Endothelial cell of hepatic sinusoid (primary cell): ENCODE data around the gene ADORA2A.

Experiments used
- in situ Hi-C: cut with HindIII; loops from 2 replicates; pipeline ENCODE4 v1.10.0; 2017; ENCODE audit warnings: low sequenced_read_pairs

Gene ADORA2A

DNA sequence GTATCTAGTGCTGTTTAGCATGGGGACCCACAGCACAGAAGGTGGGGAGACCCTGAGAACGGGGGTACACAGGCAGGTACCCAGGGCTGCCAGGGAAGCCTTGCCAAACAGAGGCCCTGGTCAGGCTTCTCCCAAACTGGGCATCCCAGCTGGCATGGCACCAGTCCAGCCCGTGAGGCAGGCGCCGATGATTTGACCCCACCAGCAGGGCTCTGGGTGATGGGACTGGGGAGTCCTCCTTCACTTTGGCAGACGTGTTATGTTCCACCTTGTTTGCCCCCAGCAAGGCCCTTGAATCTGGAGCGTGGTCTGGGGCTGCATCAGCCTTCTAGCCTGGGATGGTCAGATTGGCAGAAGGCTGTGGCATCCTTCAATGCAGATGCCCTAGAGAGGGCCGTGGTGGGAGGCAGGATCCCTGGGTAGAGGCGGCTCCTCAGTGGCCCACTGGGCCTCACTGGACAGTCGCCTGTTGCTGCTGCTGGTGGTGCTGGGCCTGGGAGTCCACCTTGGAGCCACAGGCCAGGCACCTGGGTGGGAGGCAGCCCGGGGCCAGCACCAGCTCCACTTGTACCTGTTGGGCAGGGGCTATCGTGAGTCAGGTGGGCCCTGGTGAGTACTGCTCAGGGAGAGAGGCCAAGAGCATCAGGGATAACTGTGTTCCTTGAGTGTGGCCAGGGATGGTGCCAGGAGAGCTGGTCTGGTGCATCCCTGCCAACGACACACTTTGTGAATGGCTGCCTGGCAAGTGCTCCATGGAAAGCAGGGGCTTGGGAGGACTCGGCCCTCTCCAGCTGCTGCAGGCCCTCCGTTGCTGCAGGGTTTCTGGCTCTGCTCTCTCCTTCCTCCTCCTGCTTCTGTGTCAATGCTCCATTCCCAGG lies 3.3 kb downstream of the ADORA2A start:
- in situ Hi-C loops = no loop called here

DNA sequence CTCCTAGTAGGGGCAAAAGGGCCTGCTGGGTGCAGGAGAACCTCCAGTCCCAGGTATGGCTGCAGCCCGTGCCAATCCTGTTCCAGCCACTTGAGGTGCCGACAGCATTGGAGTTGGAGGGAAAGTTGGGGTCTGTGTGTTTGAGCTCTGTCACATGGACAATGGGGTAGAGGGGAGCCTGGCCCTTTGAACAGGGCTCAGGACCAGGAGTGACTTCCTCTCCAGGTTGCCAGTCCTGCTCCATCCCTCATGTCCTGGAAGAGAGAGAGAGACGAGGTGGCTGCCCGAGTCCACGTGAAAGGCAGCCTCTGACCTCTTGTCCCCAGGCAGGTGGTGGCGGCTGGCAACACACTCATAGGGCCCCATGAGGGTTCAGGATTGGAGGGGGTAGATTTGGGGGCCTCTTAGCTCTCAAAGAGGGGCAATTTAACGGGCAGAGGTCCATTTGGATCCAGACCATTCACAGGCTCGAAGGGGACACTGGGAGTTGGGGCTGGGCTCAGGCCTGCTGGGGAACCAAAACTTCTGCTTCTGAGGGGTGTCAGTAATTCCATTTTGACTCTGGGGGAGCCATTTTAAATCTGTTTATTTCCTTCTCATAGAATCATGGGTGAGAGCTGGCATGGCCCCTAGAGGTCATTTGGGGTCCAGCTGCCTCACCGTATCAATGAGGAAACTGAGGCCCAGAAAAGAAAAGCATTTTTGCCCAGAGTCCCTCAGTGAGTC lies 4.1 kb downstream of the ADORA2A start:
- in situ Hi-C loops = no loop called here

DNA sequence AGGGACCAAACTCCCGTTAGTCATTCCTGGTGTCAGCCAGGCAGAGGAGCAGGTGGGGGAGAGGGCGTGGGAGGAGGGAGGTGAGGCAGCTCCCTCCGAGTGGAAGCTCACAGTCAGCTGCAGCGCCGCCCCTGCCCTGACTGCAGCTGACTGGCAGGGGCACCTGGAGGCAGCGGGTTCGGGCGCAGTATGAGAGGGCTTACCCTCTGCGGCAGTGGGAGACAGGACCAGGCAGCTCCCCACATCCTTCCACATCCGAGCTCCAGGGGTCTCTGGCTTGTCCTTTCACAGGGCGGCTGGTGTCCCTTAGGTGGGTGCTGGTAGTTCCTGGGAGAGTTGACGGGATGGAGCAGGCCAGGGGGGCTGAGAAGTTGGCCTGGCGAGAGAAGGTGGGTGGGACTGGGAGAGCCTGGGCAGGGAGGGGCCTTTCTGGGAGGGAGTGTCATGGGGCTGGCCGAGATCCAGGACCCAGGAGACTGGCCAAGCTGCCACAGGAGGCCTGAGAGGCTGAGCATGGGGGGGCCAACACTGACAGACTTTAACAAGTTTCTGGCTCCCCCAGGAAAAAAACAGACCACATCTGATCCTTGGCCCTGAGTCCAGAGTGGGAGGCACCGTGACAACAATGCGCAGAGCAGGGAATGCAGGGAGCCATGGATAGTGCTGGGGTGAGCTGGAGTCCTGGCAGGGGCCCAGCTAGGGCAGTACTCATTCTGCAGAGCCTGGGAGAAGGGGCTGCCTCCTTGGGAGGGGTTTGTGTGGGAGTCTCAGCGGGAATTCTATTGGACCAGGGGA lies 4.9 kb downstream of the ADORA2A start:
- in situ Hi-C loops = no loop called here

DNA sequence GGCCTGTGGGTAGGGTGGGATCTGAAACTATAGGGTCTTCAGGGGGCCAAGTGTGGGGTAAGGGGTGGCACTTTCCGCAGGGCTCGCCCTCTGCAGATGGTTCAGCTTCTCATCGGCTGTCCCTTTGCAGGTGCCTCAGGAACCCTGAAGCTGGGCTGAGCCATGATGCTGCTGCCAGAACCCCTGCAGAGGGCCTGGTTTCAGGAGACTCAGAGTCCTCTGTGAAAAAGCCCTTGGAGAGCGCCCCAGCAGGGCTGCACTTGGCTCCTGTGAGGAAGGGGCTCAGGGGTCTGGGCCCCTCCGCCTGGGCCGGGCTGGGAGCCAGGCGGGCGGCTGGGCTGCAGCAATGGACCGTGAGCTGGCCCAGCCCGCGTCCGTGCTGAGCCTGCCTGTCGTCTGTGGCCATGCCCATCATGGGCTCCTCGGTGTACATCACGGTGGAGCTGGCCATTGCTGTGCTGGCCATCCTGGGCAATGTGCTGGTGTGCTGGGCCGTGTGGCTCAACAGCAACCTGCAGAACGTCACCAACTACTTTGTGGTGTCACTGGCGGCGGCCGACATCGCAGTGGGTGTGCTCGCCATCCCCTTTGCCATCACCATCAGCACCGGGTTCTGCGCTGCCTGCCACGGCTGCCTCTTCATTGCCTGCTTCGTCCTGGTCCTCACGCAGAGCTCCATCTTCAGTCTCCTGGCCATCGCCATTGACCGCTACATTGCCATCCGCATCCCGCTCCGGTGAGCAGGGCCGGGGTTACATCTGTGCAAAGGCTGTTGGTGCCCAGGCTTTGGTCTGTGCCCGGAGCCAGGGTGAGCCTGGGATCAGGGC lies 5.8 kb downstream of the ADORA2A start:
- in situ Hi-C loops = no loop called here

DNA sequence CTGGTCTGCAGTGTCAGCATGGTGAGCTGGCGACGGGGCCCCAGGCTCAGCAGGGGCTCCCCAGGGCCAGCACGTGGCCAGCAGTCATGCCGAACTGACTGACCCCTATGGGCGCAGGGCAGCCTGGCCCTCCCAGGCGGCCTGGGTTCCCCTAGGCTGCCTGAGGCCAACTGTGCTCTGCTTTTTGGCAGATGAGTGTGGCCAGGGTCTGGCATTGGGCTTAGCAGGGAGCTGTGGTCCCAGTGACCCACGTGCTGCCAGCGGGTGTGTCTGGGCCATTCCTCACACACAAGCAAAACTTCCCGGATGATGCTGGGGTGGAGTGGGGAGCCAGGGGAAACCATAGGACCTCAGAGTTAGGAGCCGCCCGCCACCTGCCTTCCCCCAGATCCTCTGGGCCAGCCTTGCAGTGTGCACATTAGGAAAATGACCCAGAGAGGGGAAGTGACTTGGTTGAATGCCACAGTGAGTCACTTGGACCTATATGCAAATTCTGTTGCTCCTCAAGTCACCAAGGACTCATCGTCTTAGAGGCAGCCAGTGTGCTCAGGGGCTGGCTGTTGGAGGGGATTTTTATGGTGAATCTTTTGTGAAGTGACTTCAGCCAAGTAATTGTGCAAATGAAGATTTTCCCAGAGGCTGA lies 6.5 kb downstream of the ADORA2A start:
- in situ Hi-C loops = no loop called here

DNA sequence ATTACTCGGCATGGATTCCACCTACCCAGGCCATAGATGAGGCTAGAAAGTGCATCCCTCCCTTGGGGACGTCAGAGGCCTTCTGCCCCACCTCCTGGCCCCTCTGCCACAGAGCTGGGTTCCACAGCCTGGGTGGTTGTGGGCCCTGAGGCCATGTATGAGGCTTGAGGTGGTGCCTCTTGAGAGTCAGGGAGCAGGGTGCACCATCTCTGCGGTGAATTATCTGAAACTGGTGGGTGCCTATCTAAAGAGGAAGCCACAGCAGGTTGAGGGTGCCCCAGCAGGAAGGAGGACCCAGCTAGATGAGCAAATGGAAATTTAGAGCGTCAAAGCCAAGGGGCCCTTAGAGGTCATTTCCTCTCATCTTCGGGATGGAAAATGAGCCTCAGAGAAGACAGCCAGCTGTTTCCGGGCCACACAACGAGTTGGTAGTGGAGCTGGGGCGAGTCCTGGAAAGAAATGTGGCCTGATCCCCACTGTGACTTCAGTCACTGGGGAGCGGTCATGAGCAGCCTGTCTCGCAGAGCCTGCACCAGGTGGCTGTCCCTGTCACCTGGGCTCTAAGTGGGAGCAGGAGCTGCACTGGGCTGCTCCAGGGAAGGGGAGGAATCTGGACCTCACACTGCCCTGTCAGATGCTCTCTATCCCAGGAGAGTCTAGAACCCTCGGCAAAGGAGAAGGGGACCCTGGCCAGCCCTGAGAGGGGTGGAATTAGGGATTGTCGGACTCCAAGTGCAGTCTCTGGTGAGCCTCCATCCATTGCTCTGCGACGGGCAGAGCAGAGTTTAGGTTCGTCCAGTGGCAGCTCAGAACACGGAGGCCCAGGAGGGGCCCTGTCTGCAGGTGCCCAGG lies 7.3 kb downstream of the ADORA2A start:
- in situ Hi-C loops = no loop called here

DNA sequence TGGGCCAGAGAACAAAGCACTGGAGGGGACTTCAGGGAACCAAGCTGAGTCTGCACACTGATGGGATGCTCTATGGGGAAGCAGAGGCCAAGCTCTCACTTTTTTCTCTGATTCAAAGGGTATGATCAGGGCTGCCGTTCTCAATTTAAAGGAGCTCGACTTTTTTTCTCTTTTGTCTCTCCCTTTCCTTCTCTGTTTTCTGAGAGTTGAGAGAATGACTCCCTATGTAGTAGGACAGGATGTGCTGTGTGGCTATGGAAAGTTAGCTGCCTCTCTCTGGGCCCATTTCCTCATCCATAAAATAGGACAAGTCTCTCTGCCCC lies 7.9 kb downstream of the ADORA2A start:
- in situ Hi-C loops = no loop called here

DNA sequence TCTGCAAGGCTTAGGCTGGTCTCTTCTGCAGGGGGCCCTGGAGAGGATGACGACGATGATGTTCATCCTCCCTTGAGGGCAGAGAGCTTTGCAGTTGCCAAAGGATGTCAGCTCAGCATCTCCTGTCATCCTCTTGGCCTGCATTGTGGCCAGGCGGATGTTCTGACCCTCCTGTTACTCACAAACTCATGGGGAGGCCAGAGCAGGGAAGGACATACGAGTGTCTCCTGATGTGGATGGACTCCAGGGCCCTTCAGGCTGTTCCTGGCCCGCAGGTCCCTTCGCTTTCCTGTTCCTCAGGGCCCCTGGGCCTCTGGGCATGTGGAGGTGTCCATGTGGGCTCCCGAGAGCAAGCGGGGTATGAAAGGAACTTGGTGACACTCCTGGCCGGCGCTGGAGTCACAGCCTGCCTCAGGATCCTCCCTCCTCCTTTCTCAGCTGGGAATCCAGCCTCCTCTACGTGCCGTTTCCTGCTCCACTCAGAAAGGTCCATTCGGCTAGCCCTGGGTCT lies 8.5 kb downstream of the ADORA2A start:
- in situ Hi-C loops = no loop called here

DNA sequence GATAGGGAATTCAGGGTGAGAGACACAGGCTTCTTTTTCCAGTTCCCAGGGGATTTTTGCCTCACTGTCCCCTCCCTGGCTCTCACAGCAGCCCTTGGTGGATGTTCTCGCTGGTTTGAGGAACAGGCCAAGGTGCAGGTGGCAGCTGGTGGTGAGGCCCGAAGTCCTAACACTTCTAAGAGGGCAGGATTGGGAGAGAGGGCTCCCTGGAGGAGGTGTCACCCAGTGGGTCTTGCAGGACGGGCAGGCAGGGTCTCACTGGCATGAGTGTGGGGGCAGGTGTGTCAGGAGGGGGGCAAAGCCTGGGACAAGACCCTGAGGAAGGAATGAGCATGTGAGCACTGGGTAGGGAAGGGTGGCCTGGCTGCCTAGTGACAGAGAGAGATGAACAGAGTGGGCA lies 9.2 kb downstream of the ADORA2A start:
- in situ Hi-C loops = no loop called here

DNA sequence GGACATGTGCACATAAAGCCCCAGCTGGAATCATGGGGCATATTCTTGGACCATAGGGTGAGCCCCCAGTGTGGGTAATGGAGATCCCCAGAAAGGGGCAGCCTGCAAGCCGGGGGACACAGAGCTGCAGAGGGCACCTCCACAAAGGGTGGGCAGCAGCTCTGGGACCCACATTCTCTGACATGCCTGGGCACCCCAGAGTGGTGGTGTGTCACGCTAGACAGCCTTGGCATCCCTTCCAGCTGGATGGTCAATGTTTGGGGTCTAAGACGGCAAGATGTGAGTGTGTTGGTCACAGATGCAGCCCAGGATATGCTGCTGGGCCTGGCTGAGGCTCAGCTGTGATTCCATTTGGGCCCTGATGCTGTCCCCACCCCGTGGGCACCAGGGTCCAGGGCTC lies 9.7 kb downstream of the ADORA2A start:
- in situ Hi-C loops = no loop called here

DNA sequence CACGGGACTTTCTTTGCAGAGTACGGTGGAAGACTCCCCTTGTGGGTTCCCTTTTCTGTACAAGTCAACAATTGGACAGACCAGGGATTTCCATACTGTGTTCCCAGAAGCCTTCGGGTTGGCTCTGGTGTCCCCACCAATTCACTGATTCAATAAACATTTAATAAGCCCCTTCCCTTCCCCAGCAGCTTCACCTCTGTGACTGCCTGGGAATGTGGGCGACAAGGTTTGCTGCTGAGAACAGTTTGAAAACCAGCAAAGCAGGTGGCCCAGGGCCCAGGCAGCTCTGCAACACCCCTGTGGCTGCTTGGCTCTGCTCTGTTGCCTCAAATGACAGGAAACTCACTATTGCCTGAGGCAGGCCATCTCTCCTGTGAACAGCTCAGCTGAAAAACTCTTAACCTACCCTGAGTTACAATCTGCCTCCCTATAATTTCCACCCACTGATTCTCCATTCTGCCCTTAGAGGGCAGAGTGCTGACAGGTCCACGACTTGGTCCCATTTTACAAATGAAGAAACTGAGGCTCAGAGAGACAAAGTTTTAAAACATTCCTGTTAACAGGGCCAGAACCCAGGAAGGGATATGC lies 10.4 kb downstream of the ADORA2A start:
- in situ Hi-C loops = no loop called here

DNA sequence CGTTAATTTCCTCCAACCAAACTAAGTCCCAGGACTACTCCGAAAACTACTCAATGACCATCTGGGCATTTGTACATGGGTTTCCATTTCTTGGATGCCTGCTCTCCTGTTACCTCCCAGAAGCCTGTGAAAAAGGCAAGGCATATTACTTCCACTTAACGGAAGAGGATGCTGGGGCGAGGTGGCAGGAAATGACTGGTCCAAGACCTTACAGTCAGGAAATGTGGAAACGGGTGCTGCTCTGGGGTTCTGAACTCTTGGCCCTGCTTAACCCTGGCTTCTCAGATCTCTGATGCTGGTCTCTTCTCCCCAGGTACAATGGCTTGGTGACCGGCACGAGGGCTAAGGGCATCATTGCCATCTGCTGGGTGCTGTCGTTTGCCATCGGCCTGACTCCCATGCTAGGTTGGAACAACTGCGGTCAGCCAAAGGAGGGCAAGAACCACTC lies 12.9 kb downstream of the ADORA2A start:
- in situ Hi-C loops = loop anchor here (5.0 kb wide), 1 partner anchor 72 kb away; no protein-coding TSS in a partner anchor

DNA sequence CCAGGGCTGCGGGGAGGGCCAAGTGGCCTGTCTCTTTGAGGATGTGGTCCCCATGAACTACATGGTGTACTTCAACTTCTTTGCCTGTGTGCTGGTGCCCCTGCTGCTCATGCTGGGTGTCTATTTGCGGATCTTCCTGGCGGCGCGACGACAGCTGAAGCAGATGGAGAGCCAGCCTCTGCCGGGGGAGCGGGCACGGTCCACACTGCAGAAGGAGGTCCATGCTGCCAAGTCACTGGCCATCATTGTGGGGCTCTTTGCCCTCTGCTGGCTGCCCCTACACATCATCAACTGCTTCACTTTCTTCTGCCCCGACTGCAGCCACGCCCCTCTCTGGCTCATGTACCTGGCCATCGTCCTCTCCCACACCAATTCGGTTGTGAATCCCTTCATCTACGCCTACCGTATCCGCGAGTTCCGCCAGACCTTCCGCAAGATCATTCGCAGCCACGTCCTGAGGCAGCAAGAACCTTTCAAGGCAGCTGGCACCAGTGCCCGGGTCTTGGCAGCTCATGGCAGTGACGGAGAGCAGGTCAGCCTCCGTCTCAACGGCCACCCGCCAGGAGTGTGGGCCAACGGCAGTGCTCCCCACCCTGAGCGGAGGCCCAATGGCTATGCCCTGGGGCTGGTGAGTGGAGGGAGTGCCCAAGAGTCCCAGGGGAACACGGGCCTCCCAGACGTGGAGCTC lies 13.5 kb downstream of the ADORA2A start:
- in situ Hi-C loops = loop anchor here (5.0 kb wide), 1 partner anchor 71 kb away; no protein-coding TSS in a partner anchor

DNA sequence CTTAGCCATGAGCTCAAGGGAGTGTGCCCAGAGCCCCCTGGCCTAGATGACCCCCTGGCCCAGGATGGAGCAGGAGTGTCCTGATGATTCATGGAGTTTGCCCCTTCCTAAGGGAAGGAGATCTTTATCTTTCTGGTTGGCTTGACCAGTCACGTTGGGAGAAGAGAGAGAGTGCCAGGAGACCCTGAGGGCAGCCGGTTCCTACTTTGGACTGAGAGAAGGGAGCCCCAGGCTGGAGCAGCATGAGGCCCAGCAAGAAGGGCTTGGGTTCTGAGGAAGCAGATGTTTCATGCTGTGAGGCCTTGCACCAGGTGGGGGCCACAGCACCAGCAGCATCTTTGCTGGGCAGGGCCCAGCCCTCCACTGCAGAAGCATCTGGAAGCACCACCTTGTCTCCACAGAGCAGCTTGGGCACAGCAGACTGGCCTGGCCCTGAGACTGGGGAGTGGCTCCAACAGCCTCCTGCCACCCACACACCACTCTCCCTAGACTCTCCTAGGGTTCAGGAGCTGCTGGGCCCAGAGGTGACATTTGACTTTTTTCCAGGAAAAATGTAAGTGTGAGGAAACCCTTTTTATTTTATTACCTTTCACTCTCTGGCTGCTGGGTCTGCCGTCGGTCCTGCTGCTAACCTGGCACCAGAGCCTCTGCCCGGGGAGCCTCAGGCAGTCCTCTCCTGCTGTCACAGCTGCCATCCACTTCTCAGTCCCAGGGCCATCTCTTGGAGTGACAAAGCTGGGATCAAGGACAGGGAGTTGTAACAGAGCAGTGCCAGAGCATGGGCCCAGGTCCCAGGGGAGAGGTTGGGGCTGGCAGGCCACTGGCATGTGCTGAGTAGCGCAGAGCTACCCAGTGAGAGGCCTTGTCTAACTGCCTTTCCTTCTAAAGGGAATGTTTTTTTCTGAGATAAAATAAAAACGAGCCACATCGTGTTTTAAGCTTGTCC lies 14.3 kb downstream of the ADORA2A start:
- in situ Hi-C loops = loop anchor here (5.0 kb wide), 1 partner anchor 71 kb away; no protein-coding TSS in a partner anchor

DNA sequence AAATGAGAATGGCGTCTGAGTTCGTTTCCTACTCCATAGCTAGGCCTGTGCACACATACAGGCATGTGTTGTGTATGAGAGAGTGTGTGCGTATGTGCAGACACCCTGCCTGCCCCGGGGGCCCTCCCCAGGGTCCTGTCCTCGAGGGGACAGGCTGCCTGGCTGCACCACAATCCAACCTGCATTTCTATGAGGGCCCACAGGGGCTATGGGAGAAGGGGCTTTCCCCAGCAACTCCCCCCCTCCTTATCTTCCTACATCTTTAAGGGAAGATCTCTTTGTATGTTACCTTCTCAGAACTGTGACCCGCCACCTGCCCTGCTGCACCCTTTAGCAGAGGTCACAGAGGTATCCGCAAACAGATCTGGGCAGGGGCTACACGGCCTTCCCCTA lies 14.9 kb downstream of the ADORA2A start:
- in situ Hi-C loops = loop anchor here (5.0 kb wide), 1 partner anchor 70 kb away; no protein-coding TSS in a partner anchor

DNA sequence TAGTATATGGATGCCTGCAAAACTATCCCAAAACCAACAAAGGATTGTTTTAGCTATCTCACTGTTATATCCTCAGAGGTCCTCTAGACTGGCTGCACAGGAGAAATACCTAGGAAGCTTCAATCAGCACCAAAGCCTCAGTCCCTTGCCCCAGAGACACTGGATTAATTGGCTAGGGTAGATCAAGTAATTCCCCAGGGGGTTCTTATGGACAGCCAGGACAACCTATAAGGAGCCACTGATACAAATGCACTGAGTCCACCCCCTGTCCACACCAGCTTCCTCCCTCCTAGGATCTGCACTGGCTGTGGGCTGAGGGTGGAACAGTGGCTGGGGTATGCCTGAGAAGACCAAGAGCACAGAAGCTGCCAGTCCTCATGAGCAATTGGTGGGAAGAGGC lies 16.3 kb downstream of the ADORA2A start:
- in situ Hi-C loops = loop anchor here (5.0 kb wide), 1 partner anchor 69 kb away; no protein-coding TSS in a partner anchor

DNA sequence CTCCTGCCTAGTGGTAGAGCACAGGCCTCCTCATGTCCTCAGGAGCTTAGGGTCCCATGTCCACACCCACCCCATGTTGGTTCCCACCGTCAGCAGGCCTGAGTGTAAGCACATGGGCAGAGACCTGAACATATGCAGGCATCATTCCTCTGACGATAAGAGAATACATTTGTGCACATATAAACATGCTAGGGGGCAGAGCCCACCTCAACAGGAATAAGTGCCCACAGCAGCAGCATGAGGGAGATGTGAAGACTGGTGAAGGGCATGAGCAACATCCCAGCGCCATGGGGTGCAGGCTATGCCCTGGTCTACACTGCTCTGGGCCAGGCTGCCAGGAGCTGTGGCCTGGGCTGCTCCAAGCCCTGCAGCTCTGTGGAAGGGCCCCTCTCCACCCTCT lies 16.9 kb downstream of the ADORA2A start:
- in situ Hi-C loops = loop anchor here (5.0 kb wide), 1 partner anchor 68 kb away; no protein-coding TSS in a partner anchor
